ENCODE results near the gene KCNA4.
"Not testable (repeated sequence)": the region's sequence is repeated elsewhere in the genome, so short reads cannot be mapped to it uniquely, and the experiment has no call there.

KCNA4 gene

GRCh38 chr11:30016588-30017363, at the start of gene KCNA4:
Gene KCNA4 (minus strand): TSS chr11:30017030. CDS start chr11:30012678, 4,352 bp downstream.
- DNase-seq = peak; percentile 75

DNA sequence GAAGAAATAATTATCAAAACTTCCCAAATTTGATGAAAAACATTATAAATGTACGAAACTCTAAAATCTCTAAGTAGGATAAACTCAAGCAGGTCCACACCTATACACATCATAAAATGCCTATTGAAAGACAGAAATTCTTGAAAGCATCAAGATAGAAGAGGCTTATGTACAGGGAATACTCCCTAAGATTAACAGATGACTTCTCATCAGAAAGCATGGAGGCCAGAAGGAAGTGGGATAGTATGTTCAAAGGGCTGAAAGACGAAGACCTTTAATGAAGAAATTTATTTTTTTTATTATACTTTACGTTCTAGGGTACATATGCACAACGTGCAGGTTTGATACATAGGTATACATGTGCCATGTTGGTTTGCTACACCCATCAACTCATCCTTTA, 45.3 kb upstream of the KCNA4 start:
- no peak for DNase-seq

- no peak for DNase-seq
Measured at GRCh38 chr11:30059172-30059815, 42.5 kb upstream of the KCNA4 start.

DNA sequence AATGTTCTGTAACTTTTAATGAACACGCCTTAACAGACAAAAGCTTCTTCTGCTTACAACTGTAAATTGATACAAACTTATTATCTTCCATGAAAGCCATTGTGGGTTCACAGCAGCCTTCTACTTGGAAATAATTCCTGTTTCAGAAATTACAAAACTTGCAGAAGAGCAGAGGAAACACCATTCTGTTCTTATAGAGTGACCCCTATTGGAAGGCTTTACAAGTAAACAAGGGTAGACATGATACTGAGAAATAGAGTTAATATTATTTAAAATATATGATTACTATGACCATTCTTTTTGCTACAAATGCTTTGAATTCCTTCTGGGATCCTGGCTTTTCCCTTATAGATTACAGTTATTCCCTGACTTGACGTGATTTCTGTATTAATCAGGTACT, 32.4 kb upstream of the KCNA4 start:
- DNase-seq = no peak

DNA sequence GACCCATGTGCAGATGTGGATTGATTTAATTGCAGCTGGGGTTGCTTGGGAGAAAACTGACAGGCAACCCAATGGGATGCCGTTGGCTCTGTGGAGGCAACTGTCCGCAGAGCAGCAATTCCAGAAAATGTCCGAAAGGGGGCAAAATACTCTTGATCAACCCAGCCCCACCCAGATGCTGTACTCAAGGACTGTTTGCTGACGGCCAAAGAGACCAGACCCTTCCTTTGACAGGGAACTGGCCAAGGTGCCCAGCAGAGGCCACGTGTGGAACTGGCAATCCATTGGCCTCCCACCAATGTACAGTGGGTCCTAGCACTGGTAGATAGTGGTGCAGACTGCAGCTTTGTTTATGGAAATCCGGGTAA, 29.7 kb upstream of the KCNA4 start:
- no peak for DNase-seq

- DNase-seq = no peak
Measured at GRCh38 chr11:30045921-30046577, 29.2 kb upstream of the KCNA4 start.

DNA sequence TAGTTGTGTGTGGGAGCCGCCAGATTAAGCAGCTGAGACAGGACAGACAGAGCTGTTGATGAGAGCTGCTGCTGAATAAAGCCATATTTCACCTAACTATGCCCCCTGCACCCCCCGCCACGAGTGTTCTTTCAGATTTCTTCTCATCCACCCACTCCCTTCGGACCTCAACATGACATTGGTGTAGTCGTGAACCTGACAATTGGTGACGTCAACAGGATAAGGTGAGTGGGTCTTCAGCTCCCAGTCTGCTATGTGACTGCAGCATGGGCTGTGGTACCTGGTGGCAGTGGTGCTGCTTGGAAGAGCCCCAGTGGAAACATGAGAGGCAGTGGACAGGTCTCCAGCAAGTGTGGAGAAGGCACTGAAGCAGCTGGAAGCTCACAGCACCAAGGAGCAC, 28.3 kb upstream of the KCNA4 start:
- DNase-seq = no peak

- DNase-seq = no peak
Measured at GRCh38 chr11:30041171-30041570, 24.3 kb upstream of the KCNA4 start.

DNA sequence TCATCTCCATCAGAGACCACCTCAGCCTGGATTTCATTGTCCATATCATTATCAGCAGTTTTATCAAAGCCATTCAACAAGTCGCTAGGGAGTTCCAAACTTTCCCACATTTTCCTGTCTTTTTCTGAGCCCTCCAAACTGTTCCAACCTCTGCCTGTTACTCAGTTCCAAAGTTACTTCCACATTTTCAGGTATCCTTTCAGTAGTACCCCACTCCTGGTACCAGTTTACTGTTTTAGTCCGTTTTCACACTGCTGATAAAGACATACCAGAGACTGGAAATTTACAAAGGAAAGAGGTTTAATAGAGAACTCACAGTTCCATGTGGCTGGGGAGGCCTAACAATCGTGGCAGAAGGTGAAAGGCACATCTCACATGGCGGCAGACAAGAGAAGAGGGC, 17.9 kb upstream of the KCNA4 start:
- not testable (repeated sequence) for DNase-seq

GRCh38 chr11:30034166-30034565, 17.3 kb upstream of the KCNA4 start:
- DNase-seq = not testable (repeated sequence)

- DNase-seq = no peak
Measured at GRCh38 chr11:30025396-30026139, 8.7 kb upstream of the KCNA4 start.

GRCh38 chr11:30023074-30023473, 6.2 kb upstream of the KCNA4 start:
- DNase-seq = no peak

GRCh38 chr11:30019481-30019880, 2.7 kb upstream of the KCNA4 start:
- DNase-seq = no peak

DNA sequence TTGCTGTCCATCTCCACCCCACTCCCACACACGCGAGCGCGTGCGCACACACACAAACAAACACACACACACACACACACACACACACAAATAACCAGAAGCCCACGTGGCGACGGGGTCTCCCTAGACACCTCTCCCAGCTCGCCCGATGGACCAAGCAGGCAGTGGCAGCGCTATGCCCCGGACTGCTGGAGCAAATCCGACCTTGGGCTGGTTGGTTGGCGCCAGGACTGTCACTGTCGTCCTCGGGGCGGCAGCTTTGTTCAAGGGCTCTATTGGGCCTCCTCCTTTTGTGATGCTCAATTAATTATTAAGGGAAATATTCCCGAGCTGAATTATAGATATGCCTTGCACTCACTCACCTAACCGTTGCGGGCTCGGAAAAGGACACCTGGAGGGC, 1.7 kb upstream of the KCNA4 start:
- DNase-seq = no peak

- DNase-seq = no peak
Measured at GRCh38 chr11:30017445-30017895, 640 bp upstream of the KCNA4 start.

DNA sequence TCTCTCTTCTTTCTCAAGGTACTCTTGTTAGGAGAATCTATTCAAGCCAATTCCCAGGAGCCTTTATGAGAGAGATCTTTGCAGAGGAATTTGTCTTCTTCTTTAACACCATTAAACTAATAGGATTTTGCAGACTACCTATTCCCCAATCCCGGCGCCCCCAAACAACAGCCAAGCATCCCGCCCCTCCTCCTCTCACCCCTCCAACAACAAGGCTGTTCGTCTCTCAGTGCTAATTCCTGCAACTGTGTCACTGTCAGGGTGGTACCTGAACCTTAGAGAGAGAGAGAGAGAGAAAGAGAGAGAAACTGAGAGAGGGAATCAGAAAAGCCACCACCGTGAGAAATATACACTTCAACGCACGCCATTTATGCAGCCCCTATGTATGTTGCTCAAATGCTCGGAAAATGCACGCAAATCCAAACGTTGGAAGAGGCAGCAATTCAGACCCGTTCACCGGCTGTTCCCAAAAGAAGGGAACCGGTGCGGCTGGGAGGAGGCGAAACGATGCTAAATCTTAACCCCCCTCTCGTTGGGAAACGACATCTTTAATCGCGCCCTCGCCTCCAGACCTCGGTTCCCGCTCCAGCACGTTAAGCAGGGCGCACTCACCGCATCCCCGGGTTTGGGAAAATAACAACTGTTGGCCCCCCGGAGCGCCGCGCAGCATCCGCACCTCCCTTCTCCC, 961 bp downstream of the KCNA4 start:
- DNase-seq = no peak

DNA sequence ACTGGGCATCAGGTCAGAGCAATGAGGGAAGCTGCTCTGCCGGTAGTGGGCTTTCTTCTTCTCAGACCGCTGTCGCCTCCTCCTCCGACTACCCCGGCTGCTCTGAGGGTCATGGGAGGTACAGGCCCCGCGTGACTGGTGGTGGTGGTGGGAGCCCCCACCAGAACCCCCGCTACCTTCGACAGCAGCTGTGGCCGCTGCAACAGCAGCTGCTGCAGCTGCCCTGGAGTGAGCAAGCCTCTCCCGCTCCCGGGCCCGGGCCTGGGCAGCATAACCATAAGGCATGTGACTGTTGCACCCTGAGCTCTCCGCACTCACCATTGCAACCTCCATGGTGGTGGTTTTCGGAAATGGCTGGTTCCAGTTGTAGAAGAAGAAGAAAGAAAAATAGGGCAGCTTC, 4.5 kb downstream of the KCNA4 start:
- DNase-seq = no peak

GRCh38 chr11:30009060-30009459, 7.8 kb downstream of the KCNA4 start:
- no peak for DNase-seq

DNA sequence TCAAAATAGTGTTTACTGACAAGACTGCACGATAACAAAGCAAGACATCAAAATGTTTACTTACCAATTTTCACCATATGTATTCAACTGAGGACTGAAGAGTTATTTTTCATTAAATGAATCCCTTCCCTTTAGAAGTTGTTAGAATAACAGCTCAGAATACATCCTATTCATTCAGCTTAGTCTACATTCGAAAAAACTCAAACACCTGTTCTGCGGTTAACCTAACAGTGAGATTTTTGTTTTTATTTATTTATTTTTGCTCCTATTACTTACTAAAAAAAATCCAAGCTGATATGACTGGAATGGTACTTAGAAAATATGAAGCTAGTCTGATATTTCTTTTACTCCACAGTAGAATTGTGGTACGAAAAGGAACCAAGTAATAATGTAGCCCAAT, 10.0 kb downstream of the KCNA4 start:
- DNase-seq = no peak

DNA sequence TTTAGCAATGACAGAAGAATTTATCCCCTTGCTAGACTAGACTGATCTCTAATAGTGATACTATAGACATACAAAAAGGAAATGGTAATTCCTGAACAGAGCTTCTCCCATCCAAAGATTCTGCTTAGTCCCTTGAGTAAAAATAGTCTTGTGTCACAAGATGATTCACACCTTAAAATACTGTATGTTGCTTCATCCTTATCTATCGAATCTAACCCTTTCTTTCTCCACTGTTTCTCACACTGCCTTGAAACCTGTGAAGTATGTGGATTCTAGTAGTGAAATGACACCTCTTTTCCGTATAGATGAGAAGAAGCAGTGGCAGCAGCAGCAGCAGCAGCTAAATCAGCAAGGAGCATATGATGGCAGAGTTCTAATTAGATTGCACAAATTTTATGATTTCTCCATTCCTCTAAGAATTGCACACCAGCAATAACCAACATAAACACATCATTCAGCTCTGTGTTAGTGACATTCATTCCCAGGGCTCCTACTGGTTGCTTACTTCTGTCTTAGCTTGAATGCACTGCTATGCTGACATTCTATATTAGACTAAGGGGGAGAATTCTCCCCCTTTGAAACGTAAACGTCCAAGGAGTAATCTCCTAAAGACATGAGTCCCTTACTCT, 14.6 kb downstream of the KCNA4 start:
- no peak for DNase-seq

DNA sequence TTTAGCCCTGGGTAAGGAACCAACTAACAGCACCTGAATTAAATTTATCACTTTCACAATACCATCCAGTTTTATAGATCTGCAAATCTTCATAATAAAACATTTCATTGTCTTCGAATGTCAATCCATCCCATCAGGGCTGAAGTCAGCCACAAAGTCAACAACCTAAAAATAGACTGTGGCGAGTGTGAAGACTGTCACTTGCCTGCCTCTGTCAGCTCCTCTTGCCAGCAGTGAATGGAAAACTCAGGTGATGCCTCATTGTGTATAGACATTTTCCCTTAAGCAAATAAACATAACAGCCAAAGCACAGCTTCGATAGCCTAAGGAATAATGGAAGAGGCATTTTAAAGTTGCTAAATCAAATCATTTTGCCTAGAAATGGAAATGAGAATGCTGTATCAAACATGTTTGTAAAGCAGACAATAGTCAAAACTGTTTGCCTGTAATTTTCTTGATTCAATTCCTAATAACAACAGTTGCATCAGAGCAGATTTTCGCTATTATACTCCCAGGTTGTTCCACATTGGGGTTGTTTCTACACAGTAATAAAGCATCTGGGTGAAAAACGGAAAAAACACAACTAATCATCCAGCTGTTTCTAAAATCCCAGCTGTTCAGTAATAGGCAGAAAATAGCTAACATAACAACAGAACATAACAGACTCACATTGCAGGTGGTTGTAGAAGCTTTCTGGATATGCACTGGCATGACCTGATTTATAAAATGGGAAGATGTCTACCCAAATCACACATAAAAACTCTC, 15.7 kb downstream of the KCNA4 start:
- no peak for DNase-seq
